ENCODE measurements around the gene KCNJ8. TPM values are rescaled to one million over a fixed set of nuclear protein-coding genes. Genes with fewer than 3 reads are reported as not detected.

KCNJ8 gene
- total RNA-seq, 2 donors from 2014 or later = 15.2 to 26.2 TPM

DNA sequence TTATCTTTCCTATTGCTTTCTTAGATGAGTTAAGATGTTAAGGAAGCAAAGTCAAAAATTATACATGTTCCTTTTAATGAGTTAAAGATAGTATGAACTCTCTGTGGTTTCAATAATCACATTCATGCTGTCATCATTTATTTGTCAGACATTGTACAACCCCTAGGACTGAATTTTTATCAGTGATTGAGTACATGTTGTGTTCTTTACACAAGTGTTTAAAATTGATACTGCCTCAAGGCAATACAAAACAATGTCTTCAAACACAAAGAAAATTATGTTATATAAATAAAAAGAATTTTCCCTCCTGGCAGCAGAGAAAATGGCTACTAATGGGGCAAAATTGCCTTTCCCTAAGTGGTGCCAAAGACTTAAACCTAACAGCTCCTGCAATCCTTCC lies 34.6 kb upstream of the KCNJ8 start:
- no peaks in the 10 kb centered on the region for H3K27me3 ChIP-seq
- ATAC-seq = no peak
- no peaks in the 10 kb centered on the region for H3K36me3 ChIP-seq (replicated peaks in 1 of 2; ENCODE audit: insufficient read depth in 1 of 2, low read depth in 2 of 2)
- intact Hi-C loops (cut with DNase I) = no loop called here
- H3K4me1 ChIP-seq = peaks cover 2% of the 10 kb centered on the region
- no peak overlapping the region for H3K4me3 ChIP-seq
- no peak overlapping the region for H3K27ac ChIP-seq
- TF ChIP-seq POLR2A (IDR thresholded peaks at IDR 0.05) = no peak
- TF ChIP-seq, protein P1, sequence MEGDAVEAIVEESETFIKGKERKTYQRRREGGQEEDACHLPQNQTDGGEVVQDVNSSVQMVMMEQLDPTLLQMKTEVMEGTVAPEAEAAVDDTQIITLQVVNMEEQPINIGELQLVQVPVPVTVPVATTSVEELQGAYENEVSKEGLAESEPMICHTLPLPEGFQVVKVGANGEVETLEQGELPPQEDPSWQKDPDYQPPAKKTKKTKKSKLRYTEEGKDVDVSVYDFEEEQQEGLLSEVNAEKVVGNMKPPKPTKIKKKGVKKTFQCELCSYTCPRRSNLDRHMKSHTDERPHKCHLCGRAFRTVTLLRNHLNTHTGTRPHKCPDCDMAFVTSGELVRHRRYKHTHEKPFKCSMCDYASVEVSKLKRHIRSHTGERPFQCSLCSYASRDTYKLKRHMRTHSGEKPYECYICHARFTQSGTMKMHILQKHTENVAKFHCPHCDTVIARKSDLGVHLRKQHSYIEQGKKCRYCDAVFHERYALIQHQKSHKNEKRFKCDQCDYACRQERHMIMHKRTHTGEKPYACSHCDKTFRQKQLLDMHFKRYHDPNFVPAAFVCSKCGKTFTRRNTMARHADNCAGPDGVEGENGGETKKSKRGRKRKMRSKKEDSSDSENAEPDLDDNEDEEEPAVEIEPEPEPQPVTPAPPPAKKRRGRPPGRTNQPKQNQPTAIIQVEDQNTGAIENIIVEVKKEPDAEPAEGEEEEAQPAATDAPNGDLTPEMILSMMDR (IDR thresholded peaks at IDR 0.05) = no peak
- no peak for DNase-seq
- H3K9me3 ChIP-seq = no peaks in the 10 kb centered on the region

GRCh38 chr12:21806255-21806654 lies 31.7 kb upstream of the KCNJ8 start:
- H3K9me3 ChIP-seq = no peaks in the 10 kb centered on the region
- intact Hi-C loops (cut with DNase I) = no loop called here
- no peaks in the 10 kb centered on the region for H3K36me3 ChIP-seq (replicated peaks in 1 of 2; ENCODE audit: insufficient read depth in 1 of 2, low read depth in 2 of 2)
- TF ChIP-seq POLR2A (IDR thresholded peaks at IDR 0.05) = no peak
- TF ChIP-seq, protein P1 (IDR thresholded peaks at IDR 0.05) = no peak
- ATAC-seq = no peak
- H3K4me1 ChIP-seq = peaks cover 8% of the 10 kb centered on the region
- H3K27me3 ChIP-seq = no peaks in the 10 kb centered on the region
- H3K27ac ChIP-seq = no peak overlapping the region
- no peak overlapping the region for H3K4me3 ChIP-seq
- DNase-seq = no peak

DNA sequence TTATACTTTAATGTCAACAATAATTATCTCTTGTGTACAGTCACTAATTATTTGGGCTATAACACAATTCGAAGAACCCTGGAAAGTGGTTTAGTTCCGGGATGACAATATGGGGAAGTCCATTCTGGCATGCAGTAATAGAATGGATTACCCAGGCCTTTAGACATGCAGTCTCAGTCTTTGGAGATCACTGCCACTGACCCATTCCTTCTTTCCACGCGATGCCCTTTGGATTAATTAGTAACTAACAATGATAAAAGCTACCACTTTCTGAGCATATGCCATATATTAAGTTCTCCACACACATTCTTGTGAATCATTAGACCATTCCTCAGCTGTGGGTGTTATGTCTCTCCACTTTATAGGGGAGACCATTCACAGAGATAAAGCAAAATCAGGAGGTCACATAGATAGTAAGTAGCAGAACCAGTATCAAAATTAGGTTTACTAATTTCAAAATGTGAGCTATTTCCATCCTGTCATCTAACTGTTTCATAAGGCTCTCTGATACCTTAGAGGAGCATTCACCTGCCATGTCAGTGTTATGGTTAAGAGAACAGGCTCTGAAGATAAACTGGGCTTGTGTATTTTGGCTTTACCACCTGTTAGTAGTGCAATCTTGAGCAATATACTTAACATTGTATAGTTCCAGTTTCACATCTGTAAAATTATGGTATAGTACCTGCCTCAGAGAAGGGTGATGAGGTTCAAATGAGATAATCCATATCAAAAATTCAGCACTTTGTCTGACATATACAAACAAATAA lies 27.2 kb upstream of the KCNJ8 start:
- Histone ChIP-seq H3K36me3 (replicated peaks in 1 of 2; ENCODE audit: insufficient read depth in 1 of 2, low read depth in 2 of 2) (no peaks in the 10 kb centered on the region), H3K27me3 (no peaks in the 10 kb centered on the region), H3K9me3 (no peaks in the 10 kb centered on the region), H3K4me1 (peaks cover 25% of the 10 kb centered on the region), H3K4me3 (no peak overlapping the region), H3K27ac (peak overlapping the region in 1 of 4 donors; percentile 52)
- no peak for TF ChIP-seq POLR2A (IDR thresholded peaks at IDR 0.05)
- TF ChIP-seq, protein P1 (IDR thresholded peaks at IDR 0.05) = no peak
- WGBS, 2 donors = 37 to 40% methylated on average over 4 of the region's 4 CpGs
- intact Hi-C loops (cut with DNase I) = no loop called here
- no peak for ATAC-seq
- DNase-seq = no peak

GRCh38 chr12:21800011-21800410 lies 25.5 kb upstream of the KCNJ8 start:
- no peaks in the 10 kb centered on the region for H3K9me3 ChIP-seq
- no peaks in the 10 kb centered on the region for H3K36me3 ChIP-seq (replicated peaks in 1 of 2; ENCODE audit: insufficient read depth in 1 of 2, low read depth in 2 of 2)
- WGBS, 2 donors = 9 to 20% methylated on average over 1 of the region's 1 CpG

More at GRCh38 chr12:21800011-21800410, 25.5 kb upstream of the KCNJ8 start:
- DNase-seq = peak in 2 of 4 donors; percentile 18 to 58
- Histone ChIP-seq H3K27ac (peak overlapping the region in 3 of 4 donors; percentile 20 to 56 (median 36)), H3K27me3 (no peaks in the 10 kb centered on the region), H3K4me3 (no peak overlapping the region), H3K4me1 (peaks cover 25% of the 10 kb centered on the region)
- TF ChIP-seq, protein P1 (IDR thresholded peaks at IDR 0.05) = no peak
- TF ChIP-seq POLR2A (IDR thresholded peaks at IDR 0.05) = no peak
- ATAC-seq = peak; percentile 94
- intact Hi-C loops (cut with DNase I) = no loop called here
